Left colon (tissue), 2 donors: Measurements from ENCODE around the gene EXD3. TPM values are rescaled to one million over a fixed set of nuclear protein-coding genes. Genes with fewer than 3 reads are reported as not detected.

Experiments used
- ATAC-seq: fragments of 200-7000 bp; cut with Tn5 transposase; one replicate; pipeline ENCODE4 v1.9.1; 2020; ENCODE audit warnings: mild to moderate bottlenecking, moderate library complexity
- DNase-seq, 2 donors: peaks; one replicate each; pipeline ENCODE4 v3.0.0-alpha.2; 2020
- intact Hi-C, 2 donors: fragments of 100-400 bp; cut with DNase I in 1 of 2; cut with micrococcal nuclease in 1 of 2; formaldehyde crosslinking; loops; one replicate each; pipeline versions ENCODE4 v1.11.2 to v1.14.0; 2022; cut with DNase I, micrococcal nuclease
- total RNA-seq, 2 donors: library from RNA; stranded (reverse); fragmentation: NEBNext Ultra II Directional; extraction: Animal tissue kit (Norgen Biotek cat#: 25700); gene quantifications; one replicate each; pipeline ENCODE4 v1.2.1, GENCODE V29; 2021
- donor health status: DM: no; HTN: no; CAD: no.
- donor health status: DM: yes; HTN: yes; CAD: no.

EXD3 gene
- total RNA-seq, 2 donors from 2014 or later: 44.1 to 57.3 TPM

DNA sequence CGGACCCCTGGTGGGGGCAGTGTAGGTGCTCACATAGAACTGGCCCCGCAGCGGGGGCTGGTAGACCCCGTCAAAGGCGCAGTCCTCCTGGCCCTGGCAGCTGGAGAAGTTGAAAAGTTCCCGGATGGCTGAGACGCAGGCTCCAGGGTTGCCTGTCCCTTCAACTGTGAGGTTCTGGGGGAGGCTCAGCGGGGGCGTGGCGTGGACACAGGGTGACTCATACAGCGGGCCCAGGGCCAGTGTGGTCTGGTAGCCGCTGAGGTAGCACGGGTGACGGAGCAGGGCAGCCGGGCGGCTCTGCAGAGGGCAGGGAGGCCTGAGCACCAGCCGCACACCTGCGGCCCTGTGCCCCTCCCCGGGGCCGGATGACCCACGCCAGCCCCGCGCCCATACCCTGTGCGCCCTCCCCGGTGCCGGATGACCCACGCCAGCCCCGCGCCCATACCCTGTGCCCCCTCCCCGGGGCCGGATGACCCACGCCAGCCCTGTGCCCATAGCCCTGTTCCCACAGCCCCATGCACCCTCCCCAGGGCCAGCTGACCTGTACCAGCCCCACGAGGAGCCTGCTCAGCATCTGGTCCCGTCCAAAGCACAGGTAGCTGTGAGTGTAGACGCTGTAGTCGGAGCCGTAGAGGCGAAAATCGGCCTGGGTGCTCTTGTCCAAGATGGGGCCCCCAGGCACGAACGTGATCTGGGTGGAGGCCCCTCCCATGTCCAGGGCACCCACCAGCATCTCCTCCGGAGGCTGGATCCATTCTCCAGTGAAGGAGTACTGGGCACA, 13.2 kb upstream of the EXD3 start:
- intact Hi-C loops: no loop called here
- ATAC-seq: peak; percentile 65
- peak; percentile 85 to 90 for DNase-seq

DNA sequence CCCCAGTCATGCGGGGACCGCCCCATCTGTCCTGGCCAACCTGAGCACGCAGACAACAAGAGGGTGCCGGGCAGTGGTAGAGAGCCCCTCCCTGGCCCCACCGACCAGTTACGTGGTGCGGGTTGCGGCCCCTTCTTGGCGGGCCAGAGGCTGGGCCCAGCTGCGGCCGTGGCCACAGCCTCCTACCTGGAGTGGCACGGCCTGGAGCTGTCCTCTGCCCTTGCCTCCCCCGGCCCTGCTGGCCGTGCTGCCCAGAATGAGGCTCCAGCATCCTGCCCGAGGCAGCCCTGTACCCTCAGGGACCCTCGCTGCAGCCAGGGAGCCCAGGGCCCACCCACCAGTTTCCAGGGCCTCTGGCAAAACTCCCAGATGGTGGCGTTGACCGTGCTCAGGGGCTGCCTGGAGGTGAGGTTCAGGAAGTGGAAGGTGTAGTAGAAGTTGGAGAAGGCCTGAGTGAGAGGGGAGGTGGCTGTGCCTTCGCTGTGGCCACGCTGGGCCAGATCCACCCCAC, 12.5 kb upstream of the EXD3 start:
- intact Hi-C loops: no loop called here
- DNase-seq (no peak), ATAC-seq (peak; percentile 9)

- DNase-seq: no peak
- intact Hi-C loops: no loop called here
These were observed 11.8 kb upstream of the EXD3 start for GRCh38 chr9:137434498-137435380.

DNA sequence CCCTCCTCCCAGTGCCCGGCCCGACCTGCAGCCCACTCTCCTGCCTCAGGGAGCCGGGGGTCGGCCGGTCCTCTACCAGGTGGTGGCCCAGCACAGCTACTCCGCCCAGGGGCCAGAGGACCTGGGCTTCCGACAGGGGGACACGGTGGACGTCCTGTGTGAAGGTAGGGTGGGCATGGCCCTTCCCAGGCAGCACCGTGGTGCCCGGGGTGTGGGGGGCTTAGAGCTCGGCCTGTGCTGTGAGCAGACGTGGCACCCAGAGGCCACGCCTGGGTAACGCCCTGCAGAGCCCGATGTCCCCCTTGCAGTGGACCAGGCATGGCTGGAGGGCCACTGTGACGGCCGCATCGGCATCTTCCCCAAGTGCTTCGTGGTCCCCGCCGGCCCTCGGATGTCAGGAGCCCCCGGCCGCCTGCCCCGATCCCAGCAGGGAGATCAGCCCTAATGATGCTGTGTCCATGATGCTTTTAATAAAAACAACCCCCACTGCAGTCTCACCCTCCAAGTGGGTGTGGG, 11.0 kb upstream of the EXD3 start:
- intact Hi-C loops: no loop called here
- no peak for DNase-seq
- no peak for ATAC-seq

More at GRCh38 chr9:137434498-137435380, 11.8 kb upstream of the EXD3 start:
- ATAC-seq: no peak

GRCh38 chr9:137433349-137433915, 10.5 kb upstream of the EXD3 start:
- intact Hi-C loops: no loop called here
- DNase-seq (no peak), ATAC-seq (no peak)

DNA sequence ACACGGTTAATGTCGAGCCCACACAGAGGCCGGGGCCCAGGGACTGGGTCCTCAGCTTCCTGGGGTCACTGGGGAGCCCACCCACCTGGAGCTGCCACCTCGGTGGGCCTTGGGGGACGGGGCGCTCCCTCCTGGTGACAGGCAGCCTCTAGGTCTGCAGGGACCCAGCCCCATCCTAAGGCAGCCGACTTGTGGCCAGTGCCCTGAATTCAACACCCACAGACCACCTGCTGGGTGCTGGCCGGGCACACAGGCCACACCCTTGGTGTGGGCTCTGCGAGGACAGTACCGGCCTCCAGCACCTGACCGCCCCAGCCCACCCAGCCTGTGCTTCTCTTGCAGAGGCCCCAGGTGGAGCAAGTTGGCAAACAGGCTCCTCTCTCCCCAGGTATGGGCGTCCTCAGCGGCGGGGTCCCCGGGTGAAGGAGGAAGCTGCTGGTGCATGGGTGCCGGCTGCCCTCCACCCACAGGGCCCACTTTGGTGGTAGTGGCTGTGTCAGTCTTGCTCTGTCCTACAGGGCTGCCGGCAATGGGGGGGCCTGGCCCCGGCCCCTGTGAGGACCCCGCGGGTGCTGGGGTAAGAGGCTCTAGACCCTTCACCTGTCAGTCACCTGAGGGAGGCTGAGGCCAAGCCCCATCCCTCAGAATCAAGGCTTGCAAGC, 9.9 kb upstream of the EXD3 start:
- DNase-seq (no peak), ATAC-seq (no peak)
- intact Hi-C loops: no loop called here

DNA sequence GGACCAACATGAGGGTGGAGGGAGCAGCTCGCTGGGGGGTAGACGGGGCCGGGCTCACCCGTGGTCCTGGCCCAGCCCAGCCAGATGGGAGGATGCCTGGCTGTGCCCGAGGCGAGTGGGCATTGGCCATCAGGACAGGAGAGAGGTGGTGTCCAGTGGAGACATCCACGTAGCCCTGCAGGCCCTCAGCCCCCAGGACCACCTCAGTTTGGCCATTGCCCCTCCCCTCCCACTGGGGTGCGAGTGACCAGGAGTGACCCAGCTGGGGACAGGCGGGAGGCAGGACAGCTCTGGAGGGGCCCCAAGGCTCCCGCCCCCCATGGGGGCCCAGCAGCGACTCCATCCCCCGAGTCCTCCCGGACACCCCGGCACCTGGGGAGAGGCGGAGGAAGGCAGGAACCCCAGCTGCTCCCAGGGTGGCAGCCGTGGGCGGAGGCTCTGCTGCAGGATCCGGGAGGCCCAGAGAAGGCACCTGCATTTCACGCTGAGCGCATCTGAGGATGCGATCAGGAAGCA, 8.5 kb upstream of the EXD3 start:
- ATAC-seq: no peak
- DNase-seq: no peak
- intact Hi-C loops: no loop called here

DNA sequence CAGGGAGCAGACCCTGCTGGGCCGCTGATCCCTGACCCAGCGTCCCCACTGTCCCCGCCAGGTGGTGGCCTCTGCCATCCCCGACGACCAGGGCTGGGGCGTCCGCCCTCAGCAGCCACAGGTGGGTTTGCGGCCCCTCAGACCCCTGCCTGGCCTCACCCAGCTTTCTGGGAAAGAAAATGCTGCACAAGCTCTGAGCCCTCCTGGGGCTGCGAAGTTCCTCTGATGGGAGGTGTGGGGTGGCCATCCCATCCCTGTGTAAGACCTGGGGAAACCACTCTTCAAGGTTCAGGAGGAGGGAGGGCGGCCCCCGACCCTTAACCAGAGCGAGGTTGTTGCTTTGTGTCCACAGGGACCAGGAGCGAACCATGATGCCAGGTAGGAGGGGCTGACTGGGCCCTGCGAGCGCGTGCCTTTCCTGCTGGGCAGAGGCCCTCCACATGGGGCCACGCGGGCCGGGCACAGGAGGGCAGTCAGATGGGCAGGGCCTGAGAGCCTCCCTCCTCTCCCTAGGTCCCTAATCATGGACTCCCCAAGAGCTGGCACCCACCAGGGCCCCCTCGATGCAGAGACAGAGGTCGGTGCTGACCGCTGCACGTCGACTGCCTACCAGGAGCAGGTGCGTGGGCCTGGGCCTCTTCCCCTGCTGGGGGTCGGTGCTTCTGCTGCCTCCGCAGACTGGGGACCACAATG, 7.9 kb upstream of the EXD3 start:
- intact Hi-C loops: no loop called here
- no peak for ATAC-seq

DNA sequence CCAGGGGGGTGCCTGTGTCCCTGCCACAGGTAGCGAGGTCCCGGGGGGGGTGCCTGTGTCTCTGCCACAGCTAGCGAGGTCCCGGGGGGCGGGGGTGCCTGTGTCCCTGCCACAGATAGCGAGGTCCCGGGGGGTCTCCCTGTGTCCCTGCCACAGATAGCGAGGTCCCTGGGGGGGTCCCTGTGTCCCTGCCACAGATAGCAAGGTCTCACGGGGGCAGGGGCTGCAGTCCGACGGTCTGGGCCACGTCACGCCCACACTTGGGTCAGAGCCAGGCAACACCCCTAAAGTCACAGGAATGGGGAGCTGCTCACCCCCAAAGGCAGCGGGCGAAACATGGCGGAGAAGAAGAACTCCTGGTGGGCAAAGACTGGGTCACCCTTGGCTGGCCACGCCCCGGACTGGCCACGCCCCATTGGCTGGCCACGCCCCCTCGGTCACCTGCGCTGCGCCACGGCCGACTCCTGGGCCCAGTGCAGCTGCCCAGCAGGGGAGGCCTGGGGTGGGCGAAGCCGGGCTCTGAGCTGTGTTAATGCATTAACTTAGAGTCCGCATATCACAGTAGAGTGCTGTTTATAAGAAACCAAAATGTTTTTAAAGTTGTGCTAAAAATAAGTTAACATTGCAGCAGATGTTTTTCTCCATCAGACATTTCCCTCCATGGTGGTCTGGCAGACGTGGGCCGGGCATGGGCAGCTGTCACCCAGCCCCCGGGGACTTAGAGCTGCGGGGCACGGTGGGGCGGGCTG, 7.2 kb upstream of the EXD3 start:
- intact Hi-C loops: no loop called here
- DNase-seq: peak; percentile 57 to 77

More for the DNA sequence above, 7.9 kb upstream of the EXD3 start:
- no peak for DNase-seq

GRCh38 chr9:137429546-137429890, 6.6 kb upstream of the EXD3 start:
- ATAC-seq (peak; percentile 7), DNase-seq (no peak)
- intact Hi-C loops: no loop called here

More for the DNA sequence above, 7.2 kb upstream of the EXD3 start:
- ATAC-seq: peak; percentile 66

GRCh38 chr9:137428841-137429545, 6.0 kb upstream of the EXD3 start:
- DNase-seq (no peak), ATAC-seq (peak; percentile 5)
- intact Hi-C loops: no loop called here

GRCh38 chr9:137428311-137428630, 5.3 kb upstream of the EXD3 start:
- no peak for DNase-seq
- intact Hi-C loops: no loop called here
- ATAC-seq: no peak

- ATAC-seq (no peak), DNase-seq (no peak)
- intact Hi-C loops: no loop called here
These were observed 4.7 kb upstream of the EXD3 start for GRCh38 chr9:137427454-137428310.

DNA sequence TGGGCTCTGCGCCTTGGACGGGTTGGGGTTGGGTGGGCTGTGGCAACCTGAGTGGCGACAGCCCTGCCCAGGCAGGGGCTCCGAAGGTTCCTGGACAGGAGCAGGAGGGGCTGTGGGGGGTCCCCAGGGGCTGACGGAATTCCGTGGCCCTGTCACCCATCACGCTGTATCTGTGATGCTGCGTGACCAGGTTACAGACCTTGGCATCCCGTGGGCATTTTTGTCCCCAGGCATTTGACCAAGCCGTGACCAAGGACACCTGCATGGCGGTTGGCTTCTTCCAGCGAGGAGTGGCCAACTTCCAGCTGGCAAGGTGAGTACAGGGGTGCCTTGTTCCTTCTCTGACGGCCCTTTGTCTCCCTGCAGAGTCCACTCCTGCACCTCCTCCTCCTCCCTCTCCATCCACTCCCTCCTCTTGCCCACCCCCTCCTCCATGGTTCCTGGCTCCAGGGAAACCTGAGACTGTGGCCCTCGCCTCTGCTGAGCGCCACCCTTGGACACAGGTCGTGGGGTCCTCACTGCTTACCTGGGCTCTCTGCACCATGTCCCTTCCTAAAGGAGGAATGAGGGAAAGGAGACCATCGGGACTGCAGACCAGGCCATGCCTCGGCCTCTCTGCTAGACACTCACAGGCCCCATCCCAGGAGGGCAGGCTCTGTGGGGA, 3.2 kb upstream of the EXD3 start:
- DNase-seq (no peak), ATAC-seq (no peak)
- intact Hi-C loops: no loop called here

- intact Hi-C loops: no loop called here
- ATAC-seq: peak; percentile 66
- peak; percentile 68 to 70 for DNase-seq
These were observed 741 bp upstream of the EXD3 start for GRCh38 chr9:137423514-137424291.
